Right atrium auricular region (tissue), 2 donors: Measurements from ENCODE around the gene MTUS2. TPM values are rescaled to one million over a fixed set of nuclear protein-coding genes. Genes with fewer than 3 reads are reported as not detected.

Experiments
- DNase-seq: peaks from one replicate; pipeline ENCODE4 v3.0.0-alpha.2; 2019; ENCODE audit warnings: low spot score
- H3K27ac ChIP-seq, 2 donors: fragments of 200-600 bp; sonication (generic); 1 replicate in 1 of 2; 2 replicates in 1 of 2; pipeline ENCODE4 v1.5.1; 2016 to 2019
- H3K27me3 ChIP-seq, 2 donors: fragments of 200-600 bp; sonication (generic); one replicate each; pipeline versions ENCODE4 v1.5.1 to v1.6.0; 2017 to 2019
- H3K36me3 ChIP-seq: fragments of 200-600 bp; sonication (generic); one replicate; pipeline ENCODE4 v1.5.1; 2016
- H3K4me1 ChIP-seq, 2 donors: fragments of 200-600 bp; sonication (generic); one replicate each; pipeline versions ENCODE4 v1.5.1 to v1.6.0; 2017 to 2019
- H3K4me3 ChIP-seq, 2 donors: fragments of 200-600 bp; sonication (generic); 1 replicate in 1 of 2; 2 replicates in 1 of 2; pipeline ENCODE4 v1.5.1; 2017 to 2019; ENCODE audit warnings: mild to moderate bottlenecking in 1 of 2, moderate library complexity in 1 of 2
- H3K9me3 ChIP-seq, 2 donors: fragments of 200-600 bp; sonication (generic); one replicate each; pipeline ENCODE4 v1.5.1; 2019
- CTCF ChIP-seq, 2 donors: fragments of 200-600 bp; sonication (generic); IDR thresholded peaks; one replicate each; pipeline ENCODE4 v1.5.1; 2019; ENCODE audit warnings: antibody characterized with exemption in 2 of 2
- total RNA-seq, 2 donors: library from RNA; depleted of rRNA; stranded (reverse); fragments of >200 nt; gene quantifications; one replicate each; pipeline ENCODE4 v1.1.0, GENCODE V29; 2016

MTUS2 gene
- total RNA-seq, 2 donors from 2014 or later = 34.6 to 142 TPM

- no peak for TF ChIP-seq CTCF (IDR thresholded peaks at IDR 0.05)
- no peak overlapping the region for H3K27ac ChIP-seq
- H3K4me3 ChIP-seq = no peak overlapping the region
- DNase-seq = no peak
- peaks cover 0 to 19% of the 10 kb centered on the region in 2 donors for H3K4me1 ChIP-seq
- H3K36me3 ChIP-seq = peaks cover 36% of the 10 kb centered on the region
- H3K9me3 ChIP-seq = no peaks in the 10 kb centered on the region
- H3K27me3 ChIP-seq = no peaks in the 10 kb centered on the region
Observed at GRCh38 chr13:29521336-29521735, 701.2 kb downstream of the MTUS2 start.

- no peak for TF ChIP-seq CTCF (IDR thresholded peaks at IDR 0.05)
- H3K4me1 ChIP-seq = peaks cover 0 to 19% of the 10 kb centered on the region in 2 donors
- H3K36me3 ChIP-seq = peaks cover 33% of the 10 kb centered on the region
- H3K27me3 ChIP-seq = no peaks in the 10 kb centered on the region
- H3K27ac ChIP-seq = peak overlapping the region; percentile 44 to 84
- H3K9me3 ChIP-seq = no peaks in the 10 kb centered on the region
- H3K4me3 ChIP-seq = no peak overlapping the region
- peak; percentile 69 for DNase-seq
Observed at GRCh38 chr13:29522044-29522685, 702.0 kb downstream of the MTUS2 start.

DNA sequence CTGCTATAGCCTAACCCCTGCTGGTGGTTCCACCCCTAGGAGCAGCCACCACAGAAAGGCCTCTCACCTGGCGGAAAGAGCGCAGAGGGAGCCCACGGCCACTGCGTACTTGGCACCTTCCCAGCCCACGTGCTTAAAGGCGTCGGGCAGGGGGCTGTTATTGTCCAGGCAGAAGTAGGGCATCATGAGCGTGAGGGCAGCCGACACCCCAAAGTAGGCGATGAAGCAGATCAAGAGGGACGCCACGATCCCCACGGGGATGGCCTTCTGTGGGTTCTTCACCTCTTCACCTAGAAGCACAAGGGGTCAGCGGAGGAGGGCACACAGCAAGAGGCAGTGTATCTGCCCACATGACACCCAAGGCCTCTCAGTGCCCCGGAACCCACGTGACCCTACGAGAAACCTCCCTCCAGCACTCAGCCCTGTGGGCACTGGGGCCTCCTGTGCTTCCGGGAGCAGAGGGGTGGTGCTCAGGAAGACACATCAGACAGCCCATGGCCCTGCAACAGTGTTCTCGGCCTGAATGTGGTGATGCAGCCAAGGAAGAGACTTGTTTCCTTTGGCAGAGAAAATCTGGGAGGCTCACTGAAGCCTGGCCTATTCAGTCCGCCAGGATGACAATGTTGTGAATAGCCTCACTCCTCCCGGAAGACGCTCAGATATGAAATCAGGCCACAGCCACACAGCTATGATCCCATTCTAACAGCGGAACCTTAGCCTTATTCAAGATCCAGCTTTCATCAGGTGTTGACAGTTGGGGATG is 703.2 kb downstream of the MTUS2 start:
- Histone ChIP-seq H3K4me3 (peak overlapping the region in 1 of 2 donors; percentile 29), H3K9me3 (no peaks in the 10 kb centered on the region), H3K4me1 (peaks cover 0 to 19% of the 10 kb centered on the region in 2 donors), H3K27ac (peak overlapping the region; percentile 77 to 84), H3K36me3 (peaks cover 36% of the 10 kb centered on the region), H3K27me3 (no peaks in the 10 kb centered on the region)
- DNase-seq = peak; percentile 91
- no peak for TF ChIP-seq CTCF (IDR thresholded peaks at IDR 0.05)

GRCh38 chr13:29524176-29524575 is 704.0 kb downstream of the MTUS2 start:
- H3K36me3 ChIP-seq = peaks cover 41% of the 10 kb centered on the region
- peak; percentile 95 for DNase-seq
- TF ChIP-seq CTCF (IDR thresholded peaks at IDR 0.05) = no peak
- H3K4me1 ChIP-seq = peaks cover 0 to 19% of the 10 kb centered on the region in 2 donors
- H3K9me3 ChIP-seq = no peaks in the 10 kb centered on the region
- no peaks in the 10 kb centered on the region for H3K27me3 ChIP-seq
- peak overlapping the region; percentile 77 to 84 for H3K27ac ChIP-seq
- peak overlapping the region in 1 of 2 donors; percentile 29 for H3K4me3 ChIP-seq

GRCh38 chr13:29524641-29525040 is 704.5 kb downstream of the MTUS2 start:
- Histone ChIP-seq H3K4me3 (no peak overlapping the region), H3K27me3 (no peaks in the 10 kb centered on the region), H3K9me3 (no peaks in the 10 kb centered on the region), H3K27ac (peak overlapping the region; percentile 77 to 84), H3K4me1 (peaks cover 0 to 19% of the 10 kb centered on the region in 2 donors), H3K36me3 (peaks cover 46% of the 10 kb centered on the region)
- TF ChIP-seq CTCF (IDR thresholded peaks at IDR 0.05) = no peak
- DNase-seq = no peak
